B cell (primary cell): Measurements from ENCODE around the gene HHAT.

ENCODE experiments used
- CTCF ChIP-seq: fragments of 200-600 bp; IDR thresholded peaks from one replicate; pipeline ENCODE4 v1.8.0; 2022; ENCODE audit warnings: antibody characterized with exemption, mild to moderate bottlenecking
- EZH2 ChIP-seq: IDR thresholded peaks from 2 replicates; pipeline ENCODE4 v1.6.1; 2012; ENCODE audit warnings: borderline replicate concordance, low read depth, mild to moderate bottlenecking, moderate library complexity, low read length; ENCODE audit not compliant: insufficient read depth, poor library complexity, severe bottlenecking

DNA sequence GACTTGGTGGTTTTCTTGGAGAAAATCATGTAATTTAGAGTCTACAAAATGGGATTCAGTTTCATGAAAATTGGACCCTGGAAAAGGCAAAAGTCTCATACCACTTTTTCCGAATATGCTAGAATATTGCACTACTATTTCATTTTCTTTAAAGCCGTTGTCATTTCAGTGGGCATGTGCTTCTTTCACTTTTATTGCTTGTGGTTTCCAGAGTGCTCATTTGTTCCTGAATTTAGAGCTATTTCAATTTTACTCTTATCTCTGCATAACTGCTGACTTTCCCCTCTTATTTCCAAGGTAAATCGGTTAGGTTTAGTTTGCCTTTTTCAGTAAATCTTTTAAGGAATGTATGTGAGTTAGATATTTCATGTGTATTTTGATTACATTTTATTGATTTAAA, 11.6 kb downstream of the HHAT start:
- TF ChIP-seq CTCF (no peak), EZH2 (no peak)
